Mesothelial cell of epicardium (in vitro differentiated cells): Measurements from ENCODE around the gene CAPSL. TPM values are rescaled to one million over a fixed set of nuclear protein-coding genes. Genes with fewer than 3 reads are reported as not detected.

Experiments used
- DNase-seq, 2 experiments: peaks; one replicate each; pipeline ENCODE4 v3.0.0; 2021; ENCODE audit warnings: low spot score in 2 of 2; ENCODE audit not compliant: unreplicated experiment in 2 of 2
- H3K27ac Mint-ChIP-seq: 2 replicates; pipeline ENCODE4 v1.8.0; 2021; ENCODE audit warnings: mixed read lengths
- H3K27me3 Mint-ChIP-seq: 2 replicates; pipeline ENCODE4 v1.8.0; 2021; ENCODE audit warnings: low read depth, mixed read lengths
- H3K36me3 Mint-ChIP-seq: 2 replicates; pipeline ENCODE4 v1.8.0; 2021; ENCODE audit warnings: mixed read lengths
- H3K4me1 Mint-ChIP-seq: 2 replicates; pipeline ENCODE4 v1.8.0; 2021; ENCODE audit warnings: mixed read lengths
- H3K4me3 Mint-ChIP-seq: 2 replicates; pipeline ENCODE4 v1.8.0; 2021; ENCODE audit warnings: mild to moderate bottlenecking, moderate library complexity, mixed read lengths
- H3K9me3 Mint-ChIP-seq: 2 replicates; pipeline ENCODE4 v1.8.0; 2021; ENCODE audit warnings: mixed read lengths
- CTCF ChIP-seq: fragments of 200-600 bp; sonication (generic); IDR thresholded peaks from one replicate; pipeline ENCODE4 v1.5.0; 2021; ENCODE audit warnings: antibody characterized with exemption; ENCODE audit not compliant: unreplicated experiment
- total RNA-seq: library from RNA; stranded (reverse); gene quantifications from 3 replicates; pipeline ENCODE4 v1.2.1, GENCODE V29; 2021

The CAPSL gene
- total RNA-seq, 1 donor from 2014 or later, result not detected

GRCh38 chr5:35971186-35971877, 32.9 kb upstream of the CAPSL start:
- no peak for TF ChIP-seq CTCF
- no peaks in the 10 kb centered on the region for H3K4me1 Mint-ChIP-seq

GRCh38 chr5:35963381-35963843, 25.0 kb upstream of the CAPSL start:
- peak; percentile 48 for TF ChIP-seq CTCF
- no peak for DNase-seq
- Mint-ChIP-seq H3K27me3 (peaks cover 23% of the 10 kb centered on the region), H3K27ac (no peak overlapping the region), H3K36me3 (no peaks in the 10 kb centered on the region), H3K4me3 (no peak overlapping the region), H3K4me1 (no peaks in the 10 kb centered on the region), H3K9me3 (peaks cover 15% of the 10 kb centered on the region)

More at GRCh38 chr5:35971186-35971877, 32.9 kb upstream of the CAPSL start:
- no peaks in the 10 kb centered on the region for H3K36me3 Mint-ChIP-seq
- DNase-seq, result no peak
- no peak overlapping the region for H3K27ac Mint-ChIP-seq
- H3K27me3 Mint-ChIP-seq, result peaks cover 14% of the 10 kb centered on the region
- H3K4me3 Mint-ChIP-seq, result no peak overlapping the region
- peaks cover 16% of the 10 kb centered on the region for H3K9me3 Mint-ChIP-seq

GRCh38 chr5:35960328-35960727, 21.9 kb upstream of the CAPSL start:
- Mint-ChIP-seq H3K27ac (no peak overlapping the region), H3K27me3 (peaks cover 16% of the 10 kb centered on the region), H3K4me1 (no peaks in the 10 kb centered on the region), H3K4me3 (no peak overlapping the region), H3K9me3 (peaks cover 19% of the 10 kb centered on the region), H3K36me3 (no peaks in the 10 kb centered on the region)
- no peak for TF ChIP-seq CTCF
- DNase-seq, result no peak

- peaks cover 19% of the 10 kb centered on the region for H3K9me3 Mint-ChIP-seq
- H3K4me3 Mint-ChIP-seq, result no peak overlapping the region
- peaks cover 40% of the 10 kb centered on the region for H3K27me3 Mint-ChIP-seq
Observed at GRCh38 chr5:35956429-35956828, 18.0 kb upstream of the CAPSL start.

GRCh38 chr5:35954175-35954574, 15.8 kb upstream of the CAPSL start:
- H3K4me1 Mint-ChIP-seq, result no peaks in the 10 kb centered on the region
- TF ChIP-seq CTCF, result no peak

More at GRCh38 chr5:35956429-35956828, 18.0 kb upstream of the CAPSL start:
- no peak for TF ChIP-seq CTCF
- DNase-seq, result no peak
- no peaks in the 10 kb centered on the region for H3K4me1 Mint-ChIP-seq
- H3K27ac Mint-ChIP-seq, result no peak overlapping the region
- H3K36me3 Mint-ChIP-seq, result no peaks in the 10 kb centered on the region

More at GRCh38 chr5:35954175-35954574, 15.8 kb upstream of the CAPSL start:
- Mint-ChIP-seq H3K27ac (no peak overlapping the region), H3K9me3 (peaks cover 8% of the 10 kb centered on the region), H3K4me3 (no peak overlapping the region), H3K27me3 (peaks cover 36% of the 10 kb centered on the region), H3K36me3 (no peaks in the 10 kb centered on the region)
- no peak for DNase-seq
